Neural cell (in vitro differentiated cells): ENCODE measurements around the gene ZDHHC18. TPM values are rescaled to one million over a fixed set of nuclear protein-coding genes. Genes with fewer than 3 reads are reported as not detected.
"Not testable (repeated sequence)": the region's sequence is repeated elsewhere in the genome, so short reads cannot be mapped to it uniquely, and the experiment has no call there.

Source experiments
- H2AFZ ChIP-seq: fragments of 200-600, 300-800 bp; sonication (generic), shearing (Covaris generic); 2 replicates; pipeline ENCODE4 v1.6.0; 2014; ENCODE audit warnings: low read depth, mild to moderate bottlenecking, antibody characterized with exemption, low read length, moderate library complexity
- H3F3A ChIP-seq: fragments of 200-600 bp; shearing (Covaris generic); 2 replicates; pipeline ENCODE4 v1.6.1; 2016; ENCODE audit warnings: mild to moderate bottlenecking, moderate library complexity, mixed read lengths, antibody characterized with exemption, low read length; ENCODE audit not compliant: insufficient read depth, poor library complexity, severe bottlenecking
- H3K27ac ChIP-seq: fragments of 200-600, 300-800 bp; sonication (generic), shearing (Covaris generic); 2 replicates; pipeline ENCODE4 v1.5.1; 2014; ENCODE audit warnings: mild to moderate bottlenecking, low read length, moderate library complexity
- H3K27me3 ChIP-seq: fragments of 300-800, 200-600 bp; sonication (generic), shearing (Covaris generic); 2 replicates; pipeline ENCODE4 v1.6.0; 2014; ENCODE audit warnings: mild to moderate bottlenecking, low read depth, low read length, moderate library complexity; ENCODE audit not compliant: insufficient read depth
- H3K36me3 ChIP-seq: fragments of 300-800, 200-600 bp; sonication (generic), shearing (Covaris generic); 2 replicates; pipeline ENCODE4 v1.5.1; 2014; ENCODE audit warnings: mild to moderate bottlenecking, antibody characterized with exemption, low read length, moderate library complexity; ENCODE audit not compliant: insufficient read depth
- H3K4me2 ChIP-seq: fragments of 300-800, 200-600 bp; sonication (generic), shearing (Covaris generic); 2 replicates; pipeline ENCODE4 v1.6.0; 2014; ENCODE audit warnings: mild to moderate bottlenecking, low read length
- H3K4me3 ChIP-seq: fragments of 300-800, 200-600 bp; sonication (generic), shearing (Covaris generic); 2 replicates; pipeline ENCODE4 v1.5.1; 2014; ENCODE audit warnings: mild to moderate bottlenecking, low read length, moderate library complexity
- H3K79me2 ChIP-seq: fragments of 200-600 bp; shearing (Covaris generic); replicated peaks from 2 replicates; pipeline ENCODE4 v1.6.0; 2014; ENCODE audit warnings: mild to moderate bottlenecking, low read length, moderate library complexity; ENCODE audit not compliant: insufficient read depth
- H3K9ac ChIP-seq: fragments of 300-800, 200-600 bp; sonication (generic), shearing (Covaris generic); 2 replicates; pipeline ENCODE4 v1.6.1; 2016; ENCODE audit warnings: mild to moderate bottlenecking, low read length, mixed read lengths
- H3K9me2 ChIP-seq: fragments of 200-600 bp; shearing (Covaris generic); 2 replicates; pipeline ENCODE4 v1.6.1; 2016; ENCODE audit warnings: mild to moderate bottlenecking, low read length, mixed read lengths; ENCODE audit not compliant: insufficient read depth
- H3K9me3 ChIP-seq: fragments of 200-600, 300-800 bp; sonication (generic), shearing (Covaris generic); 2 replicates; pipeline ENCODE4 v1.6.1; 2016; ENCODE audit warnings: mild to moderate bottlenecking, mixed run types, low read length, moderate library complexity, mixed read lengths
- H4K20me1 ChIP-seq: fragments of 200-600 bp; shearing (Covaris generic); 2 replicates; pipeline ENCODE4 v1.6.1; 2016; ENCODE audit warnings: mild to moderate bottlenecking, mixed run types; ENCODE audit not compliant: insufficient read depth
- EZH2 ChIP-seq: fragments of 200-600, 300-800 bp; shearing (Covaris generic), sonication (generic); IDR thresholded peaks from 2 replicates; pipeline ENCODE4 v1.6.1; 2014; ENCODE audit warnings: antibody characterized with exemption, low read length, borderline replicate concordance, mild to moderate bottlenecking; ENCODE audit not compliant: insufficient read depth, poor library complexity, severe bottlenecking
- polyA plus RNA-seq: library from polyadenylated mRNA; depleted of rRNA; stranded (reverse); fragments of >200 nt; gene quantifications from 2 replicates; pipeline ENCODE4 v1.2.3, GENCODE V29; 2014
- TF ChIP-seq, protein P1 (sequence below): fragments of 450-650 bp; IDR thresholded peaks from 2 replicates; pipeline ENCODE4 v1.5.1; 2014; ENCODE audit warnings: antibody characterized with exemption, mild to moderate bottlenecking, moderate library complexity; ENCODE audit not compliant: poor library complexity, severe bottlenecking
- TF ChIP-seq, protein P2 (sequence below): IDR thresholded peaks from 2 replicates; pipeline ENCODE4 v1.6.1; 2012; ENCODE audit warnings: borderline replicate concordance

ZDHHC18 gene
- polyA plus RNA-seq, 1 donor from 2014 or later: 23.7 TPM

DNA sequence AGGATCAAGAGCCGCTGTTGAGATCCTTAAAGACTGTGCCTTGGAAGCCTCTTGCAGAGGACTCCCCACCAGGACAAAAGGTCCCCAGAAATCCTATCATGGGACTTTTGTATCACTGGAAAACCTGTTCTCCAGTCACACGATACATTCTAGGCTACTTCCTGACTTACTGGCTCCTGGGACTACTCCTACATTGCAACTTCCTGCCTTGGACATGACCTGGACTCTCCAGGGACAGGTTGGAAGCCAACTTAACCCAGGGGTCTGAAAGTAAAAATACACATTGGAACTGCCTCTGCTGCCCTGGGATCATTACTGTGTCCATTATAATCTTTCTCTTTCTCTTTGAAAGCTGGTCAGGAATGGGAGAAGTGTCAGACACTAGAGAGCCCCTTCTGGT, 28.9 kb upstream of the ZDHHC18 start:
- no peaks in the 10 kb centered on the region for H4K20me1 ChIP-seq
- no peaks in the 10 kb centered on the region for H3K9me2 ChIP-seq
- TF ChIP-seq, protein P1, sequence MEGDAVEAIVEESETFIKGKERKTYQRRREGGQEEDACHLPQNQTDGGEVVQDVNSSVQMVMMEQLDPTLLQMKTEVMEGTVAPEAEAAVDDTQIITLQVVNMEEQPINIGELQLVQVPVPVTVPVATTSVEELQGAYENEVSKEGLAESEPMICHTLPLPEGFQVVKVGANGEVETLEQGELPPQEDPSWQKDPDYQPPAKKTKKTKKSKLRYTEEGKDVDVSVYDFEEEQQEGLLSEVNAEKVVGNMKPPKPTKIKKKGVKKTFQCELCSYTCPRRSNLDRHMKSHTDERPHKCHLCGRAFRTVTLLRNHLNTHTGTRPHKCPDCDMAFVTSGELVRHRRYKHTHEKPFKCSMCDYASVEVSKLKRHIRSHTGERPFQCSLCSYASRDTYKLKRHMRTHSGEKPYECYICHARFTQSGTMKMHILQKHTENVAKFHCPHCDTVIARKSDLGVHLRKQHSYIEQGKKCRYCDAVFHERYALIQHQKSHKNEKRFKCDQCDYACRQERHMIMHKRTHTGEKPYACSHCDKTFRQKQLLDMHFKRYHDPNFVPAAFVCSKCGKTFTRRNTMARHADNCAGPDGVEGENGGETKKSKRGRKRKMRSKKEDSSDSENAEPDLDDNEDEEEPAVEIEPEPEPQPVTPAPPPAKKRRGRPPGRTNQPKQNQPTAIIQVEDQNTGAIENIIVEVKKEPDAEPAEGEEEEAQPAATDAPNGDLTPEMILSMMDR: no peak
- no peaks in the 10 kb centered on the region for H3K36me3 ChIP-seq
- H3K9ac ChIP-seq: no peak overlapping the region
- H3K4me2 ChIP-seq: no peak overlapping the region
- no peaks in the 10 kb centered on the region for H3K79me2 ChIP-seq
- H3K9me3 ChIP-seq: no peaks in the 10 kb centered on the region
- no peak overlapping the region for H3K27ac ChIP-seq
- no peak overlapping the region for H2AFZ ChIP-seq
- no peak overlapping the region for H3K4me3 ChIP-seq
- no peaks in the 10 kb centered on the region for H3K27me3 ChIP-seq
- H3F3A ChIP-seq: no peaks in the 10 kb centered on the region

DNA sequence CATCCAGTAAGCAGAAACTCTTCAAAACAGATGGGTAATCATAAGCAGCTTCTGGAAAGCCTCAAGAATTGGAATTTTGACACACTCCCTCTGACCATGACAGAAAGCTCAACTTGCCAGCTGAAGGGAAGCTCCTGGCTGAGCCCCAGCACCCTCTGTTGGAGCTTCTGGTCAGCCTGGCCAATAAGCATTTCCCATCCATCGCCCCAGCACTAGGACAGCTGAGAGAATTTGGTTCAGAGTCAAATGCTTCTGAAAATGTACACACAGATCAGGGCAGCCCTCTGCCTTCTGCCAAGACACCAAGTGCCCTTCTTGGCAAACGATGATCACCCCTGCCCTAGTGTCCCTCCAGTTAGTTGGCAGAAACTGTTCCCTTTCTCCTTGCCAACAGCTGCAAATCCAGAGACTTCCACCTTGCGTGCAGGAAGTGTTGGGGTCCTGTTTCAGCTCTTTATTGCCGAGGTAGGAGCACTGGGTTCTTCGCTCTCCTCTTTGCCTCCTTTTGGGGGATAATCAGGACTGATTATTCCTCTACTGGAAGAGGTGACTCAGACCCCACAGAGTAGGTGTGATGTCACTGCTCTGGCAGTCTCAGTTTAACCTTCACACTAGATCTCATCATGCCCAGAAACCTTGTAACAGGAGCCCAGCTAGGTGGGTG, 26.9 kb upstream of the ZDHHC18 start:
- no peaks in the 10 kb centered on the region for H3K27me3 ChIP-seq
- no peaks in the 10 kb centered on the region for H3K9me2 ChIP-seq
- H4K20me1 ChIP-seq: no peaks in the 10 kb centered on the region
- no peak overlapping the region for H3K4me3 ChIP-seq
- no peak overlapping the region for H2AFZ ChIP-seq
- H3K27ac ChIP-seq: no peak overlapping the region
- TF ChIP-seq, protein P2, sequence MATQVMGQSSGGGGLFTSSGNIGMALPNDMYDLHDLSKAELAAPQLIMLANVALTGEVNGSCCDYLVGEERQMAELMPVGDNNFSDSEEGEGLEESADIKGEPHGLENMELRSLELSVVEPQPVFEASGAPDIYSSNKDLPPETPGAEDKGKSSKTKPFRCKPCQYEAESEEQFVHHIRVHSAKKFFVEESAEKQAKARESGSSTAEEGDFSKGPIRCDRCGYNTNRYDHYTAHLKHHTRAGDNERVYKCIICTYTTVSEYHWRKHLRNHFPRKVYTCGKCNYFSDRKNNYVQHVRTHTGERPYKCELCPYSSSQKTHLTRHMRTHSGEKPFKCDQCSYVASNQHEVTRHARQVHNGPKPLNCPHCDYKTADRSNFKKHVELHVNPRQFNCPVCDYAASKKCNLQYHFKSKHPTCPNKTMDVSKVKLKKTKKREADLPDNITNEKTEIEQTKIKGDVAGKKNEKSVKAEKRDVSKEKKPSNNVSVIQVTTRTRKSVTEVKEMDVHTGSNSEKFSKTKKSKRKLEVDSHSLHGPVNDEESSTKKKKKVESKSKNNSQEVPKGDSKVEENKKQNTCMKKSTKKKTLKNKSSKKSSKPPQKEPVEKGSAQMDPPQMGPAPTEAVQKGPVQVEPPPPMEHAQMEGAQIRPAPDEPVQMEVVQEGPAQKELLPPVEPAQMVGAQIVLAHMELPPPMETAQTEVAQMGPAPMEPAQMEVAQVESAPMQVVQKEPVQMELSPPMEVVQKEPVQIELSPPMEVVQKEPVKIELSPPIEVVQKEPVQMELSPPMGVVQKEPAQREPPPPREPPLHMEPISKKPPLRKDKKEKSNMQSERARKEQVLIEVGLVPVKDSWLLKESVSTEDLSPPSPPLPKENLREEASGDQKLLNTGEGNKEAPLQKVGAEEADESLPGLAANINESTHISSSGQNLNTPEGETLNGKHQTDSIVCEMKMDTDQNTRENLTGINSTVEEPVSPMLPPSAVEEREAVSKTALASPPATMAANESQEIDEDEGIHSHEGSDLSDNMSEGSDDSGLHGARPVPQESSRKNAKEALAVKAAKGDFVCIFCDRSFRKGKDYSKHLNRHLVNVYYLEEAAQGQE: no peak
- no peak for TF ChIP-seq EZH2
- no peak overlapping the region for H3K9ac ChIP-seq
- H3K4me2 ChIP-seq: no peak overlapping the region
- no peaks in the 10 kb centered on the region for H3K9me3 ChIP-seq
- H3K79me2 ChIP-seq: no peaks in the 10 kb centered on the region
- no peaks in the 10 kb centered on the region for H3F3A ChIP-seq
- no peaks in the 10 kb centered on the region for H3K36me3 ChIP-seq

DNA sequence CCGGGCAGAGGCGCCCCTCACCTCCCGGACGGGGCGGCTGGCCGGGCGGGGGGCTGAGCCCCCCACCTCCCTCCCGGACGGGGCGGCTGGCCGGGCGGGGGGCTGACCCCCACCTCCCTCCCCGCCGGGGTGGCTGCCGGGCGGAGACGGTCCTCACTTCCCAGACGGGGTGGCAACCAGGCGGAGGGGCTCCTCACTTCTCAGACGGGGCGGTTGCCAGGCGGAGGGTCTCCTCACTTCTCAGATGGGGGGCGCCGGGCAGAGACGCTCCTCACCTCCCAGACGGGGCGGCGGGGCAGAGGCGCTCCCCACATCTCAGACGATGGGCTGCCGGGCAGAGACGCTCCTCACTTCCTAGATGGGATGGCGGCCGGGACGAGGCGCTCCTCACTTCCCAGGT, 22.6 kb upstream of the ZDHHC18 start:
- H3F3A ChIP-seq, H3K9me2 ChIP-seq, H3K4me2 ChIP-seq, H3K27me3 ChIP-seq, H2AFZ ChIP-seq, H3K9me3 ChIP-seq, H3K4me3 ChIP-seq, H3K79me2 ChIP-seq, H3K36me3 ChIP-seq, H3K9ac ChIP-seq, H4K20me1 ChIP-seq, H3K27ac ChIP-seq: not testable (repeated sequence)
